HEK293 (cell line): ENCODE data around the gene SERPINB8.
A peak's percentile ranks its signal among the peaks of the same experiment; 100 is the strongest.

Source experiments
- ELK4 ChIP-seq: IDR thresholded peaks from 2 replicates; pipeline ENCODE4 v1.6.1; 2011; ENCODE audit warnings: mild to moderate bottlenecking, low read depth, low read length, borderline replicate concordance
- HIC1 ChIP-seq: fragments of 450-650 bp; formaldehyde crosslinking; IDR thresholded peaks from 2 replicates; pipeline ENCODE4 v1.5.1; 2016; ENCODE audit warnings: missing biosample characterization, missing genetic modification characterization
- HOXD13 ChIP-seq: sonication (generic); formaldehyde crosslinking; IDR thresholded peaks from 2 replicates; pipeline ENCODE4 v1.8.0; 2022; ENCODE audit warnings: missing genetic modification reagents, borderline replicate concordance
- INSM2 ChIP-seq: fragments of 450-650 bp; formaldehyde crosslinking; IDR thresholded peaks from 2 replicates; pipeline ENCODE4 v1.5.1; 2016; ENCODE audit warnings: missing biosample characterization, missing genetic modification characterization
- KLF10 ChIP-seq: fragments of 450-650 bp; IDR thresholded peaks from 2 replicates; pipeline ENCODE4 v1.5.1; 2018; ENCODE audit warnings: missing biosample characterization, mild to moderate bottlenecking, missing genetic modification characterization
- ZBTB26 ChIP-seq: fragments of 450-650 bp; formaldehyde crosslinking; optimal IDR thresholded peaks from 2 replicates; pipeline ENCODE3; 2016; ENCODE audit warnings: missing biosample characterization, mild to moderate bottlenecking, missing genetic modification characterization
- ZFHX2 ChIP-seq: fragments of 450-650 bp; formaldehyde crosslinking; conservative IDR thresholded peaks from 2 replicates; pipeline ENCODE4 v1.5.1; 2016; ENCODE audit warnings: missing biosample characterization, missing genetic modification characterization
- ZNF112 ChIP-seq: fragments of 450-650 bp; formaldehyde crosslinking; IDR thresholded peaks from 2 replicates; pipeline ENCODE4 v1.5.0; 2017; ENCODE audit warnings: missing biosample characterization, missing genetic modification characterization
- ZNF148 ChIP-seq: fragments of 450-650 bp; formaldehyde crosslinking; IDR thresholded peaks from 2 replicates; pipeline ENCODE4 v1.5.0; 2017; ENCODE audit warnings: missing biosample characterization, missing genetic modification characterization, borderline replicate concordance
- ZNF2 ChIP-seq: fragments of 450-650 bp; formaldehyde crosslinking; IDR thresholded peaks from 2 replicates; pipeline ENCODE4 v1.5.1; 2016; ENCODE audit warnings: missing biosample characterization, missing genetic modification characterization
- ZNF202 ChIP-seq: fragments of 450-650 bp; formaldehyde crosslinking; IDR thresholded peaks from 2 replicates; pipeline ENCODE4 v1.5.1; 2016; ENCODE audit warnings: missing biosample characterization, missing genetic modification characterization, borderline replicate concordance
- ZNF248 ChIP-seq: fragments of 450-650 bp; formaldehyde crosslinking; IDR thresholded peaks from 2 replicates; pipeline ENCODE4 v1.5.1; 2017; ENCODE audit warnings: missing biosample characterization, missing genetic modification characterization
- ZNF280D ChIP-seq: fragments of 450-650 bp; formaldehyde crosslinking; IDR thresholded peaks from 2 replicates; pipeline ENCODE4 v1.5.1; 2016; ENCODE audit warnings: missing biosample characterization, missing genetic modification characterization
- ZNF302 ChIP-seq: fragments of 450-650 bp; formaldehyde crosslinking; IDR thresholded peaks from 2 replicates; pipeline ENCODE4 v1.5.1; 2016; ENCODE audit warnings: missing biosample characterization, missing genetic modification characterization, low read depth
- ZNF362 ChIP-seq: fragments of 450-650 bp; formaldehyde crosslinking; IDR thresholded peaks from 2 replicates; pipeline ENCODE4 v1.5.1; 2016; ENCODE audit warnings: missing biosample characterization, missing genetic modification characterization
- ZNF433 ChIP-seq: fragments of 450-650 bp; formaldehyde crosslinking; IDR thresholded peaks from 2 replicates; pipeline ENCODE4 v1.5.1; 2016; ENCODE audit warnings: missing biosample characterization, missing genetic modification characterization, low read depth
- ZNF544 ChIP-seq: fragments of 450-650 bp; formaldehyde crosslinking; IDR thresholded peaks from 2 replicates; pipeline ENCODE4 v1.5.0; 2017; ENCODE audit warnings: missing biosample characterization, missing genetic modification characterization
- ZNF610 ChIP-seq: fragments of 450-650 bp; formaldehyde crosslinking; IDR thresholded peaks from 2 replicates; pipeline ENCODE4 v1.5.1; 2016; ENCODE audit warnings: missing biosample characterization, missing genetic modification characterization, borderline replicate concordance
- ZNF639 ChIP-seq: fragments of 450-650 bp; formaldehyde crosslinking; IDR thresholded peaks from 2 replicates; pipeline ENCODE4 v1.5.1; 2016; ENCODE audit warnings: missing biosample characterization, missing genetic modification characterization
- ZNF837 ChIP-seq: fragments of 450-650 bp; formaldehyde crosslinking; IDR thresholded peaks from 2 replicates; pipeline ENCODE4 v1.5.1; 2016; ENCODE audit warnings: missing biosample characterization, missing genetic modification characterization
- ZNF843 ChIP-seq: fragments of 450-650 bp; formaldehyde crosslinking; IDR thresholded peaks from 2 replicates; pipeline ENCODE4 v1.5.1; 2016; ENCODE audit warnings: missing biosample characterization, missing genetic modification characterization
- ZSCAN4 ChIP-seq: fragments of 450-650 bp; formaldehyde crosslinking; IDR thresholded peaks from 2 replicates; pipeline ENCODE4 v1.5.1; 2017; ENCODE audit warnings: missing biosample characterization, missing genetic modification characterization

SERPINB8 gene

GRCh38 chr18:63969942-63970808, at the start of gene SERPINB8 (continued):
- TF ChIP-seq HIC1 (tag by site-specific recombination) (no peak; the same call in 1 of the 2 replicates), ZNF362 (no peak), KLF10 (peak; percentile 44; the same call in 1 of the 2 replicates), HOXD13 (CRISPR knock-in tag) (no peak), ELK4 (no peak), ZFHX2 (peak; percentile 92), ZBTB26 (tag by site-specific recombination) (peak; percentile 37), ZNF202 (no peak), ZNF2 (peak; percentile 17; the same call in 1 of the 2 replicates), ZNF148 (tag by site-specific recombination) (no peak), ZNF112 (no peak), ZNF610 (no peak), ZSCAN4 (tag by site-specific recombination) (no peak), ZNF433 (tag by site-specific recombination) (no peak), ZNF837 (tag by site-specific recombination) (no peak), ZNF280D (tag by site-specific recombination) (0 out of 2 replicates have a peak, but pooled peaks have one; percentile 55), ZNF544 (tag by site-specific recombination) (no peak), ZNF302 (tag by site-specific recombination) (no peak), ZNF843 (tag by site-specific recombination) (0 out of 2 replicates have a peak, but pooled peaks have one; percentile 13), ZNF248 (tag by site-specific recombination) (no peak), ZNF639 (tag by site-specific recombination) (no peak), INSM2 (tag by site-specific recombination) (no peak)
